Astrocyte of the cerebellum (primary cell): ENCODE measurements around the gene INPP5D.

Experiments
- DNase-seq: peaks from one replicate; pipeline ENCODE4 v3.0.0-alpha.2; 2011; ENCODE audit warnings: low read depth
- H3K4me3 ChIP-seq: 2 replicates; pipeline ENCODE4 v1.5.1; 2011; ENCODE audit warnings: mild to moderate bottlenecking, low read depth, low read length, moderate library complexity
- in situ Hi-C: cut with HindIII; loops from 2 replicates; pipeline ENCODE4 v1.10.0; 2017; ENCODE audit warnings: low sequenced_read_pairs
- TF ChIP-seq, protein P1 (sequence below): IDR thresholded peaks from 2 replicates; pipeline ENCODE4 v1.5.1; 2012; ENCODE audit warnings: low read length, low read depth, moderate library complexity, mild to moderate bottlenecking; ENCODE audit errors: missing control alignments

The INPP5D gene

DNA sequence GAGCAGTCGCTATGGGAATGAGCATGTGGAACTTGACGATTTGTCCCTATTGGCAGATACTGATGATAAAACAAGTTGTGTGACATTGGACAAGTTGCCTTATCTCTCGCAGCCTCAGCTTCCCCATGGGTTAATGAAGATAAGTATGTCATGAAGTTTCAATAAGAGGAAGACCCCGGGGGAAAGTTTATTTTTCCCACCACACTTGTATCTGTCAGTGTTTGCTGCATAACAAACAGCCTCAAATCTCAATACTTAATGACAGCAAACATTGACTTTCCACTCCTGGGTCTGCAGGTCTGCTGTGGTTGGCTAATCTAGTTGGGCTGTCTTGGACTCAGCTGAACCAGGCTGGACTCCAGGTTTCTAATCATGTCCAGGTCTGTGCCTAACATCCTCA, 45.8 kb downstream of the INPP5D start:
- in situ Hi-C loops, result loop anchor here (10.0 kb wide), 1 partner anchor 79 kb away; no protein-coding TSS in a partner anchor
- no peak overlapping the region for H3K4me3 ChIP-seq
- TF ChIP-seq, protein P1, sequence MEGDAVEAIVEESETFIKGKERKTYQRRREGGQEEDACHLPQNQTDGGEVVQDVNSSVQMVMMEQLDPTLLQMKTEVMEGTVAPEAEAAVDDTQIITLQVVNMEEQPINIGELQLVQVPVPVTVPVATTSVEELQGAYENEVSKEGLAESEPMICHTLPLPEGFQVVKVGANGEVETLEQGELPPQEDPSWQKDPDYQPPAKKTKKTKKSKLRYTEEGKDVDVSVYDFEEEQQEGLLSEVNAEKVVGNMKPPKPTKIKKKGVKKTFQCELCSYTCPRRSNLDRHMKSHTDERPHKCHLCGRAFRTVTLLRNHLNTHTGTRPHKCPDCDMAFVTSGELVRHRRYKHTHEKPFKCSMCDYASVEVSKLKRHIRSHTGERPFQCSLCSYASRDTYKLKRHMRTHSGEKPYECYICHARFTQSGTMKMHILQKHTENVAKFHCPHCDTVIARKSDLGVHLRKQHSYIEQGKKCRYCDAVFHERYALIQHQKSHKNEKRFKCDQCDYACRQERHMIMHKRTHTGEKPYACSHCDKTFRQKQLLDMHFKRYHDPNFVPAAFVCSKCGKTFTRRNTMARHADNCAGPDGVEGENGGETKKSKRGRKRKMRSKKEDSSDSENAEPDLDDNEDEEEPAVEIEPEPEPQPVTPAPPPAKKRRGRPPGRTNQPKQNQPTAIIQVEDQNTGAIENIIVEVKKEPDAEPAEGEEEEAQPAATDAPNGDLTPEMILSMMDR, result no peak
- no peak for DNase-seq

DNA sequence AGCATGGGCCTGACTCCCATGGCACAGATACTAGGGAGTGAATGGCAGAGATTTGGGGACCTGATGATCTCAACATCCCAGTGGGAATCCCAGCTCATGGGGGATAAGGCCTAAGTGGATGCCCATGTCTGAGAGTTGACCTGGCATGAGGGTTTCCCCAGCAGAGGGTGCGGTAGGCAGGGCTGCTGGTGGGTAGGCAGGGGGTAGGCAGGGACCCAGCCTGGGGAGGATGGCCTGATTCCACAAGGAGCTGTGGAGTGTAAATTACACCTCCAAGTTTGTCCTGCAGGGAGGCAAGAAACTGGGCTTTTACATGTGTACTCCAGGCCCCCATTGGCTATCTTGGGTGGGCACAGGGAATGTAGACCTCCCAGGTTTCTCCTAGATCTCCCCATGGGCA, 46.9 kb downstream of the INPP5D start:
- in situ Hi-C loops, result loop anchor here (10.0 kb wide), 1 partner anchor 78 kb away; no protein-coding TSS in a partner anchor
- TF ChIP-seq, protein P1, result no peak
- H3K4me3 ChIP-seq, result no peak overlapping the region
- DNase-seq, result no peak

DNA sequence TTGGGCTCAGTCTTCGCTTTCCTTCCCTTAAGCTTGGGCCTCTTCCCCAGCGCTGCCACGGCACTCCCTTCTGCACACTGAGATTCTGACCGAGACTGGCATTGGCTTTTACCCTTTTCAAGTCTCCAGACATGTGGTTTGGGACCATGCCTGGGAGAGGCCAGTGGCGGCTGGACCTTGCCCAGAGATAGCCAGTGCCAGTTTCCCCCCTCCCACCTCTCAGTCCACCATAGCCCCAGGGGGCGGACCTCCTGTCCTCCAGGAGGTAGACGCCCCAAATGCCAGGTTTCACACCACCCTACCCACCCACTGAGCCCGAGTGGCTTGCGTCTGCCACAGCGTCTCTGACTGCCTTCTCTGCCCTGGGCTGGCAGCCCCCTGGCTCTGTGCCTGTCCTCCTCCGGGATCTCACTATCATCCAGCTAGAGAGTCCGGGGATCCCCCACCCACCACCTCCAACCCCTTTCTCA, 47.7 kb downstream of the INPP5D start:
- TF ChIP-seq, protein P1, result no peak
- H3K4me3 ChIP-seq, result no peak overlapping the region
- DNase-seq, result no peak
- in situ Hi-C loops, result loop anchor here (10.0 kb wide), 1 partner anchor 77 kb away; no protein-coding TSS in a partner anchor

DNA sequence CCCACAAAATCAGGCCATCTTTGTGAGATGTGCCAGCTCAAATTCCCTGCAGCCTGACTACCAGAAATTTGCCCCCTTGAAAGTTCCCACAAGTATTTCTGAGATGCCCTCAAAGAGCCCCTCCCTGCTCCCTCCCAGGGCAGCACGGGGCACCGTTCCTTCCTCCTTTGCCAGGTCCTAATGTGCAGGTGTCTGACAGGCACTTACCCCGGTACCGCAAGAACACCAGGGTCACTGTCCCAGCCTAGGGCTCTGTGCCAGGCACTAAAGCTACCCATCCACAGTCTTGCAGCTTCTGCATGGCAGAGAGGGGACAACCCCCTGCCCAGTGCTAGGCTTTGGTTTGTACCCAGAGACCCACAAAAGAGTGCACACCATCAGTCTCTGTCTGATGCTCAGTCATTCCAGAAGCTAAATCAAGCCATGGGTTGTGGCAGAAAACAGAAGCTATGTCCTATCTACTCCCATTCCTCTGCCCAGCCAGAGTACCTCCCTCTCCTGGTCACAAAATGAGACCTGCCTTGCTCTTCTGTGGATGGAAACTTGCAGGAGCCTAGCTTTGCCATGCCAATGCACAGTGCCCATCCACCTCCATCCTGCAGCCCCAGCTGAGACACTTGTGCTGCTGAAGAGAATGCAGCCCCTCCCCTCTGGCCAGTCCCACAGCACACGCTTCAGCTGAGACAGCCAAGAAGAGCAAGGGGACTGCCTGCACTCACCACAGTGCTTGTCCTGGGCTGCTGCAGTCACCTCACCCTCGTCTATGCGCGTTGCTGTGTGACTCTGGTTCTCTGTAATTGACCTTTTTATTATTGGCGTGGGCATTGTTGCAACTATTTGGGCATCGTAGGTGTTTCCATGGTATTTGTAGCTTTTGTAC, 48.7 kb downstream of the INPP5D start:
- in situ Hi-C loops, result loop anchor here (10.0 kb wide), 1 partner anchor 76 kb away; no protein-coding TSS in a partner anchor
- no peak overlapping the region for H3K4me3 ChIP-seq
- TF ChIP-seq, protein P1, result no peak

DNA sequence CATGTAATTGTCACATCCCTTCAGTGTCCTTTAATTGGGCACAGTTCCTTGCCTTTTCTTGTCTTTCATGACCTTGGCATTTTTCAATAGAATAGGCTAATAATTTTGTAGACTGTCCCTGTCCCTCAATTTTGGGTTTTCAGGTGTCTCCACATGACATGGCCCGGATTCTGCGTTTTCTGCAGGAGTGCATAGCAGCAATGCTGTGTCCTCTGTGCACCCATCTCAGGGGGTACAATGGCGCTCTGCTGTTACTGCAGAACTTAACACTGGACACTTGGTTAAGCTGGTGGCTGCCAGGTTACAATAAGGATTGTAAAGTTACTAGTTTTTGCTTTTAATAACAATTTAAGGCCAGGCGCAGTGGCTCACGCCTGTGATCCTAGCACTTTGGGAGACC, 51.3 kb downstream of the INPP5D start:
- in situ Hi-C loops, result no loop called here
- H3K4me3 ChIP-seq, result no peak overlapping the region
- TF ChIP-seq, protein P1, result no peak
- no peak for DNase-seq

More for the DNA sequence above, 48.7 kb downstream of the INPP5D start:
- DNase-seq, result no peak

DNA sequence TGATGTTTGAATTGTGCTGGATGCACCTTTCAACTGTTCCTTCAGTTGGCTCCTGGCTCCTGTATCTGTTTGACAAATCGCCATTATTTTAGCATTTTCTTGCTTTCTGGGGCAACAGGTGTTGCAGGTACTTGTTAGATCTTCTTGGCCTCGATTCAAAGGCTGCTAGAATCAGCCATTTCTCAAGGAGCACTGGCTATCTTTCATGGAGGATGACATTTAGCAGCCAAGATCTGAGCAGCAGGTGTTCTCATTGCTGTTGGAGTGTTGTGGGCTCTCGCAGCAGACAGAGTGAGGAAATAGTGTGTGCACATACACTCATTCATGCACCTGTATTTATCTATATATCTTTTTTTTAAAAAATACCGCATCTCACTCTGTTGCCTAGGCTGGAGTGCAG, 52.2 kb downstream of the INPP5D start:
- H3K4me3 ChIP-seq, result no peak overlapping the region
- TF ChIP-seq, protein P1, result no peak
- in situ Hi-C loops, result no loop called here
- DNase-seq, result no peak
